ENCODE measurements around the gene DENND5B. TPM values are rescaled to one million over a fixed set of nuclear protein-coding genes. Genes with fewer than 3 reads are reported as not detected.

Gene DENND5B
- total and polyA plus RNA-seq, 10 of the 15 experiments (the other 5 are each of a cell fraction or from before 2014, with no cell fraction given), result 0.39 to 32.5 (median 20.6) TPM

GRCh38 chr12:31620311-31620710 is 29.4 kb upstream of the DENND5B start:
- Histone ChIP-seq H3K79me2 (ENCODE audit: control insufficient read depth, insufficient read depth, low read length) (no peaks in the 10 kb centered on the region), H3K4me1 (ENCODE audit: control insufficient read depth, insufficient read depth, low read length) (peaks cover 12% of the 10 kb centered on the region), H3K27me3 (replicated peaks in 1 of 2; ENCODE audit: control insufficient read depth in 2 of 2, insufficient read depth in 2 of 2, low read length in 1 of 2) (no peaks in the 10 kb centered on the region), H4K20me1 (ENCODE audit: control insufficient read depth, insufficient read depth) (no peaks in the 10 kb centered on the region), H2AFZ (ENCODE audit: control insufficient read depth, low read depth, low read length) (no peak overlapping the region), H3K27ac (ENCODE audit: control insufficient read depth, insufficient read depth) (no peak overlapping the region), H3K4me3 (no peak overlapping the region), H3K4me2 (ENCODE audit: control insufficient read depth, insufficient read depth) (no peak overlapping the region), H3K9me3 (replicated peaks; ENCODE audit: control insufficient read depth, insufficient read depth, low read length) (no peaks in the 10 kb centered on the region; the same call in 2 of the 3 replicates), H3K9ac (ENCODE audit: control insufficient read depth, insufficient read depth, low read length) (no peak overlapping the region), H3K36me3 (ENCODE audit: control insufficient read depth in 2 of 2, insufficient read depth in 2 of 2, low read length in 1 of 2) (no peaks in the 10 kb centered on the region)
- WGBS (ENCODE audit: insufficient coverage, insufficient replicate concordance, low lambda C conversion rate, missing lambda C conversion rate), result 98% methylated on average over 2 of the region's 2 CpGs
- in situ Hi-C loops (cut with MboI), result no loop called here
- ChIA-PET RAD21 (ENCODE audit: unreplicated experiment) (no interaction called here), SMC1A (ENCODE audit: uncharacterized antibody, unreplicated experiment) (no interaction called here), CTCF (interaction anchor here (1.3 kb wide), 1 partner anchor 217 kb away, joined by 4 read pairs; no protein-coding TSS in a partner anchor), POLR2A (no interaction called here)
- intact Hi-C loops (cut with micrococcal nuclease; ENCODE audit: unreplicated experiment), result no loop called here
- ATAC-seq (no peak), DNase-seq (ENCODE audit: low read depth, low spot score) (no peak), FAIRE-seq (no peak)
- BruUV-seq (replicated peaks), result no TSS peak
- no peak for TF ChIP-seq BACH1 (IDR thresholded peaks at IDR 0.05; ENCODE audit: borderline replicate concordance)
- no peak for TF ChIP-seq SPI1 (IDR thresholded peaks at IDR 0.05; ENCODE audit: borderline replicate concordance, insufficient read depth, low read depth, low read length)
- TF ChIP-seq ZNF274 (IDR thresholded peaks at IDR 0.05; ENCODE audit: insufficient read depth, insufficient read length), result no peak
- no peak for TF ChIP-seq MEF2B (IDR thresholded peaks at IDR 0.05; ENCODE audit: partially characterized antibody, poor library complexity, severe bottlenecking)
- no peak for TF ChIP-seq SREBF1 (IDR thresholded peaks at IDR 0.05; ENCODE audit: low read length)
- no peak for TF ChIP-seq BMI1 (IDR thresholded peaks at IDR 0.05; ENCODE audit: borderline replicate concordance)
- no peak for TF ChIP-seq CHD1 (IDR thresholded peaks at IDR 0.05; ENCODE audit: low read depth, low read length)
- no peak for TF ChIP-seq ZNF24 (IDR thresholded peaks at IDR 0.05)
- TF ChIP-seq ATF7 (IDR thresholded peaks at IDR 0.05; ENCODE audit: low read depth), result no peak

Data from GM12878 (cell line).